RWPE2 (cell line): ENCODE data around the gene SAMD11.

Source experiments
- ATAC-seq: fragments of 200-7000 bp; cut with Tn5 transposase; 3 replicates; pipeline ENCODE4 v1.9.1; 2021; ENCODE audit warnings: low read depth
- DNase-seq: peaks from one replicate; pipeline ENCODE4 v3.0.0-alpha.2; 2020; ENCODE audit warnings: low spot score
- H3K27ac ChIP-seq: fragments of 450-650 bp; 2 replicates; pipeline ENCODE4 v1.5.1; 2017; ENCODE audit warnings: mild to moderate bottlenecking; ENCODE audit not compliant: poor library complexity, severe bottlenecking
- H3K27me3 ChIP-seq: fragments of 250-450 bp; sonication (Bioruptor Pico); 2 replicates; pipeline ENCODE4 v1.5.1; 2021; ENCODE audit warnings: mild to moderate bottlenecking, moderate library complexity; ENCODE audit not compliant: insufficient read depth, poor library complexity, severe bottlenecking
- H3K36me3 ChIP-seq: fragments of 250-450 bp; sonication (Bioruptor Pico); 2 replicates; pipeline ENCODE4 v1.5.1; 2020; ENCODE audit warnings: low read depth, mild to moderate bottlenecking, moderate library complexity
- H3K4me1 ChIP-seq: fragments of 250-450 bp; sonication (Bioruptor Pico); 2 replicates; pipeline ENCODE4 v1.5.1; 2021; ENCODE audit warnings: mild to moderate bottlenecking, moderate library complexity; ENCODE audit not compliant: insufficient read depth, poor library complexity, severe bottlenecking
- H3K4me3 ChIP-seq: fragments of 250-450 bp; sonication (Bioruptor Pico); 2 replicates; pipeline ENCODE4 v1.5.1; 2021; ENCODE audit warnings: mild to moderate bottlenecking, moderate library complexity; ENCODE audit not compliant: severe bottlenecking
- H3K9me3 ChIP-seq: fragments of 250-450 bp; sonication (Bioruptor Pico); 2 replicates; pipeline ENCODE4 v1.5.1; 2021; ENCODE audit warnings: mild to moderate bottlenecking, moderate library complexity; ENCODE audit not compliant: severe bottlenecking
- TF ChIP-seq, protein P1 (sequence below): fragments of 450-650 bp; IDR thresholded peaks from one replicate; pipeline ENCODE4 v1.5.1; 2017; ENCODE audit warnings: mild to moderate bottlenecking, moderate library complexity; ENCODE audit not compliant: poor library complexity, severe bottlenecking

The SAMD11 gene

DNA sequence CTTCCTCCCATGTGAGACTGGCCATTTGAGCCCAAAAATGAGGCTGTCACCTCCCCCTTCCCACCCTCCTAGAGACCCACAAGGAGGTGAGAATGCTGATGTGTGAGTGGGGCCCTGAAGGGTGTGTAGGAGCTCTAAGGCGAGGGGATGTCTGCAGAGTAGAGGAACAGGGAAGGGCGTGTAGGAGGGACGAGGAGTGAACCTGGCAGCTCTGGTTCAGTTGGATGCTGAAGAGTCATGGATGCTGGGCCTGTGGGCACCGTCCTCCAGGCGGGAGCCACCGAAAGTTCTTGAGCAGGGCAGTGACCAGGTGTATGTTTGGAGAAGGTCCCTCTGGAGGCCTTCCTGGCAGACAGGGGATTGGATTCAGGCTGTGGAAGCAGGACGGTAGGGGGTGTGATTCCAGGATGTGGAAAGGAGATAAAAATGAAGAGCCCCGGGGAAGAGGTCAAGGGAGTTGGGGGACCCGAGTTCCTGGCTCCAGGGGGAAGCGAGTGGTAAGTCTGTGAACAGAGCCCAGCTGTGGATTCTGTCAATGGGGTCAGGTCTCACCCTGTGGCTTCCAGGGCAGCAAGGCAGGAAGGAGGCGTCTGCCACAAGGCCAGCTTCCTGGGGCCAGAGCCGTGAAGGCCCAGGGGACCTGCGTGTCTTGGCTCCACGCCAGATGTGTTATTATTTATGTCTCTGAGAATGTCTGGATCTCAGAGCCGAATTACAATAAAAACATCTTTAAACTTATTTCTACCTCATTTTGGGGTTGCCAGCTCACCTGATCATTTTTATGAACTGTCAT, 7.9 kb downstream of the SAMD11 start:
- no peaks in the 10 kb centered on the region for H3K4me1 ChIP-seq
- no peak for ATAC-seq
- DNase-seq = no peak
- H3K27me3 ChIP-seq = peaks cover 76% of the 10 kb centered on the region
- TF ChIP-seq, protein P1, sequence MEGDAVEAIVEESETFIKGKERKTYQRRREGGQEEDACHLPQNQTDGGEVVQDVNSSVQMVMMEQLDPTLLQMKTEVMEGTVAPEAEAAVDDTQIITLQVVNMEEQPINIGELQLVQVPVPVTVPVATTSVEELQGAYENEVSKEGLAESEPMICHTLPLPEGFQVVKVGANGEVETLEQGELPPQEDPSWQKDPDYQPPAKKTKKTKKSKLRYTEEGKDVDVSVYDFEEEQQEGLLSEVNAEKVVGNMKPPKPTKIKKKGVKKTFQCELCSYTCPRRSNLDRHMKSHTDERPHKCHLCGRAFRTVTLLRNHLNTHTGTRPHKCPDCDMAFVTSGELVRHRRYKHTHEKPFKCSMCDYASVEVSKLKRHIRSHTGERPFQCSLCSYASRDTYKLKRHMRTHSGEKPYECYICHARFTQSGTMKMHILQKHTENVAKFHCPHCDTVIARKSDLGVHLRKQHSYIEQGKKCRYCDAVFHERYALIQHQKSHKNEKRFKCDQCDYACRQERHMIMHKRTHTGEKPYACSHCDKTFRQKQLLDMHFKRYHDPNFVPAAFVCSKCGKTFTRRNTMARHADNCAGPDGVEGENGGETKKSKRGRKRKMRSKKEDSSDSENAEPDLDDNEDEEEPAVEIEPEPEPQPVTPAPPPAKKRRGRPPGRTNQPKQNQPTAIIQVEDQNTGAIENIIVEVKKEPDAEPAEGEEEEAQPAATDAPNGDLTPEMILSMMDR = no peak
- no peak overlapping the region for H3K4me3 ChIP-seq
- no peak overlapping the region for H3K27ac ChIP-seq
- H3K36me3 ChIP-seq = no peaks in the 10 kb centered on the region
- no peaks in the 10 kb centered on the region for H3K9me3 ChIP-seq

GRCh38 chr1:932173-932510, 8.4 kb downstream of the SAMD11 start:
- H3K36me3 ChIP-seq = no peaks in the 10 kb centered on the region
- no peaks in the 10 kb centered on the region for H3K9me3 ChIP-seq
- ATAC-seq = no peak
- H3K4me3 ChIP-seq = no peak overlapping the region
- TF ChIP-seq, protein P1 = no peak
- H3K27ac ChIP-seq = no peak overlapping the region
- no peak for DNase-seq
- H3K27me3 ChIP-seq = peaks cover 74% of the 10 kb centered on the region
- H3K4me1 ChIP-seq = no peaks in the 10 kb centered on the region

GRCh38 chr1:932776-933602, 9.3 kb downstream of the SAMD11 start:
- Histone ChIP-seq H3K36me3 (no peaks in the 10 kb centered on the region), H3K9me3 (peaks cover 3% of the 10 kb centered on the region), H3K4me1 (no peaks in the 10 kb centered on the region), H3K27me3 (peaks cover 65% of the 10 kb centered on the region), H3K27ac (no peak overlapping the region), H3K4me3 (no peak overlapping the region)
- TF ChIP-seq, protein P1 = no peak
- no peak for ATAC-seq
- no peak for DNase-seq

- no peak for DNase-seq
- peaks cover 3% of the 10 kb centered on the region for H3K9me3 ChIP-seq
- H3K27ac ChIP-seq = no peak overlapping the region
- TF ChIP-seq, protein P1 = no peak
- H3K27me3 ChIP-seq = peaks cover 60% of the 10 kb centered on the region
- no peak for ATAC-seq
- no peaks in the 10 kb centered on the region for H3K36me3 ChIP-seq
- H3K4me3 ChIP-seq = no peak overlapping the region
- H3K4me1 ChIP-seq = no peaks in the 10 kb centered on the region
These were observed 9.8 kb downstream of the SAMD11 start for GRCh38 chr1:933603-933940.
